ENCODE measurements around the gene KCTD19. TPM values are rescaled to one million over a fixed set of nuclear protein-coding genes. Genes with fewer than 3 reads are reported as not detected.

The KCTD19 gene
- total RNA-seq, 1 experiment from 2014 or later: not detected

DNA sequence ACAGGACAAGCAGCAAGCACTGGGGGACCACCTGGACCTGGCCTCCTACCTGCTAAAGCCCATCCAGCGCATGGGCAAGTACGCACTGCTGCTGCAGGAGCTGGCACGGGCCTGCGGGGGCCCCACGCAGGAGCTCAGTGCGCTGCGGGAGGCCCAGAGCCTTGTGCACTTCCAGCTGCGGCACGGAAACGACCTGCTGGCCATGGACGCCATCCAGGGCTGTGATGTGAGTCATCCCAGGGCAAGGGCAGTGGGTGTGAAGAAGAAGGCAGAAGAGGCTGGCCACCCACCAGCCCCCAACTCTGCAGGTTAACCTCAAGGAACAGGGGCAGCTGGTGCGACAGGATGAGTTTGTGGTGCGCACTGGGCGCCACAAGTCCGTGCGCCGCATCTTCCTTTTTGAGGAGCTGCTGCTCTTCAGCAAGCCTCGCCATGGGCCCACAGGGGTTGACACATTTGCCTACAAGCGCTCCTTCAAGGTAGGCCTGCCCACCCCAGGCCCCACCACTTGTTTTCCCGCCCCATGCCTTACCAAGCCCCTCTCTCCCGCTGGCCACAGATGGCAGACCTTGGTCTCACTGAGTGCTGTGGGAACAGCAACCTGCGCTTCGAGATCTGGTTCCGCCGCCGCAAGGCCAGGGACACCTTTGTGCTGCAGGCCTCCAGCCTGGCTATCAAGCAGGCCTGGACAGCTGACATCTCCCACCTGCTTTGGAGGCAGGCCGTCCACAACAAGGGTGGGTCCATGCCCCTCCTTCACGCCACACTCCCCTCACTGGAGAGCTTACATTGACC lies 39.9 kb downstream of the KCTD19 start:
- ChIA-PET CTCF (interaction anchor here (2.2 kb wide), 1 partner anchor 26 kb away, joined by 16 read pairs; no protein-coding TSS in a partner anchor), POLR2A (ENCODE audit: unreplicated experiment) (no interaction called here)
- Histone ChIP-seq H3F3A (ENCODE audit: insufficient read depth, low read depth) (peaks cover 12% of the 10 kb centered on the region; the same call in 1 of the 2 replicates), H3K9me2 (ENCODE audit: insufficient read depth) (no peaks in the 10 kb centered on the region), H3K27me3 (ENCODE audit: insufficient read depth, low read depth) (no peaks in the 10 kb centered on the region), H3K27ac (no peak overlapping the region), H4K20me1 (ENCODE audit: insufficient read depth) (no peaks in the 10 kb centered on the region), H3K79me2 (ENCODE audit: low read depth) (no peaks in the 10 kb centered on the region), H3K4me1 (replicated peaks; ENCODE audit: insufficient read depth) (peaks cover 16% of the 10 kb centered on the region), H2AFZ (no peak overlapping the region), H3K36me3 (ENCODE audit: low read depth) (no peaks in the 10 kb centered on the region), H3K4me3 (no peak overlapping the region), H3K9me3 (ENCODE audit: insufficient read depth, low read depth) (no peaks in the 10 kb centered on the region), H3K4me2 (no peak overlapping the region)
- no peak for DNase-seq
- intact Hi-C loops (cut with micrococcal nuclease; ENCODE audit: unreplicated experiment): no loop called here
- TF ChIP-seq, protein P1, sequence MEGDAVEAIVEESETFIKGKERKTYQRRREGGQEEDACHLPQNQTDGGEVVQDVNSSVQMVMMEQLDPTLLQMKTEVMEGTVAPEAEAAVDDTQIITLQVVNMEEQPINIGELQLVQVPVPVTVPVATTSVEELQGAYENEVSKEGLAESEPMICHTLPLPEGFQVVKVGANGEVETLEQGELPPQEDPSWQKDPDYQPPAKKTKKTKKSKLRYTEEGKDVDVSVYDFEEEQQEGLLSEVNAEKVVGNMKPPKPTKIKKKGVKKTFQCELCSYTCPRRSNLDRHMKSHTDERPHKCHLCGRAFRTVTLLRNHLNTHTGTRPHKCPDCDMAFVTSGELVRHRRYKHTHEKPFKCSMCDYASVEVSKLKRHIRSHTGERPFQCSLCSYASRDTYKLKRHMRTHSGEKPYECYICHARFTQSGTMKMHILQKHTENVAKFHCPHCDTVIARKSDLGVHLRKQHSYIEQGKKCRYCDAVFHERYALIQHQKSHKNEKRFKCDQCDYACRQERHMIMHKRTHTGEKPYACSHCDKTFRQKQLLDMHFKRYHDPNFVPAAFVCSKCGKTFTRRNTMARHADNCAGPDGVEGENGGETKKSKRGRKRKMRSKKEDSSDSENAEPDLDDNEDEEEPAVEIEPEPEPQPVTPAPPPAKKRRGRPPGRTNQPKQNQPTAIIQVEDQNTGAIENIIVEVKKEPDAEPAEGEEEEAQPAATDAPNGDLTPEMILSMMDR (conservative IDR thresholded peaks at IDR 0.05): no peak
- BruUV-seq (replicated peaks): no TSS peak

DNA sequence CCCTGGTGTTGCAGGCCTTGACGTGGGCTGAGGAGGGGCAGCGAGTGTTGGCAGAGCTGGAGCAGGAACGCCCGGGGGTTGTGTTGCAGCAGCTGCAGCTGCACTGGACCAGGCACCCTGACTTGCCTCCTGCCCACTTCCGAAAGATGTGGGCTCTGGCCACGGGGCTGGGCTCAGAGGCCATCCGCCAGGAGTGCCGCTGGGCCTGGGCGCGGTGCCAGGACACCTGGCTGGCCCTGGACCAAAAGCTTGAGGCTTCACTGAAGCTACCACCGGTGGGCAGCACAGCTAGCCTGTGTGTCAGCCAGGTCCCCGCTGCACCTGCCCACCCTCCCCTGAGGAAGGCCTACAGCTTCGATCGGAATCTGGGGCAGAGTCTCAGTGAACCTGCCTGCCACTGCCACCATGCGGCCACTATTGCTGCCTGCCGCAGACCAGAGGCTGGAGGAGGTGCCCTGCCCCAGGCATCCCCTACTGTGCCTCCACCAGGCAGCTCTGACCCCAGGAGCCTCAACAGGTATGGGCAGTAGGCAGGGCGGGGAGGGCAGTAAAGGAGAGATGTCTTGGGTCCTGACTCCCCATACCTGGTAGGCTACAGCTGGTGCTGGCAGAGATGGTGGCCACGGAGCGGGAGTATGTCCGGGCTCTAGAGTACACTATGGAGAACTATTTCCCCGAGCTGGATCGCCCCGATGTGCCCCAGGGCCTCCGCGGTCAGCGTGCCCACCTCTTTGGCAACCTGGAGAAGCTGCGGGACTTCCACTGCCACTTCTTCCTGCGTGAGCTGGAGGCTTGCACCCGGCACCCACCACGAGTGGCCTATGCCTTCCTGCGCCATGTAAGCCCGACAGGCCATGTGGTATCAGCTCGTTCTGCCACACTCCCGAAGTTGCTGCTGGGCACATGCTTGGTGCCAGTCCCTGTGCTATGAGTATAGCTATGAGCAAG lies 41.6 kb downstream of the KCTD19 start:
- Histone ChIP-seq H3K9me3 (ENCODE audit: insufficient read depth, low read depth) (no peaks in the 10 kb centered on the region), H3K9me2 (ENCODE audit: insufficient read depth) (no peaks in the 10 kb centered on the region), H3K36me3 (ENCODE audit: low read depth) (no peaks in the 10 kb centered on the region), H3K4me1 (replicated peaks; ENCODE audit: insufficient read depth) (peaks cover 11% of the 10 kb centered on the region; the same call in 1 of the 2 replicates), H2AFZ (no peak overlapping the region), H4K20me1 (ENCODE audit: insufficient read depth) (no peaks in the 10 kb centered on the region), H3K27ac (no peak overlapping the region), H3K4me3 (no peak overlapping the region), H3K4me2 (0 out of 2 replicates have a peak overlapping the region, but pooled peaks have one; percentile 17), H3K79me2 (ENCODE audit: low read depth) (no peaks in the 10 kb centered on the region), H3K27me3 (ENCODE audit: insufficient read depth, low read depth) (no peaks in the 10 kb centered on the region), H3F3A (ENCODE audit: insufficient read depth, low read depth) (peaks cover 12% of the 10 kb centered on the region; the same call in 1 of the 2 replicates)
- CTCF ChIA-PET: interaction anchor here (0.6 to 2.2 kb wide), 9 partner anchors 11 to 267 kb away, joined by 3 to 16 read pairs (median 5); partner anchors contain the start of gene HSD11B2
- POLR2A ChIA-PET (ENCODE audit: unreplicated experiment): interaction anchor here (0.5 to 0.7 kb wide), 4 partner anchors 17 to 203 kb away, joined by 3 read pairs; partner anchors contain the start of gene ZDHHC1
- peak; percentile 75 to 93 for DNase-seq
- TF ChIP-seq, protein P1 (conservative IDR thresholded peaks at IDR 0.05): peak; percentile 67; the same call in 1 of the 2 replicates
- TF ChIP-seq EZH2 (IDR thresholded peaks at IDR 0.05; ENCODE audit: low read depth): no peak
- BruUV-seq (replicated peaks): no TSS peak
- intact Hi-C loops (cut with micrococcal nuclease; ENCODE audit: unreplicated experiment): no loop called here

All from PC-9 (cell line).